Activated T-helper 2 cell treated with anti-CD3 and anti-CD28 coated beads, Interferon-gamma antibody, Interleukin-2, Interleukin-4, amounts not matched to agents 10 μg/mL and 5 μg/mL and 100 μg/mL, durations not matched to agents 14 hours and 24 hours and 36 hours (primary cell): Measurements from ENCODE around the gene TCF3. TPM values are rescaled to one million over a fixed set of nuclear protein-coding genes. Genes with fewer than 3 reads are reported as not detected.

Experiments used
- DNase-seq: peaks from one replicate; pipeline ENCODE4 v3.0.0; 2021; ENCODE audit warnings: low spot score
- H3K27ac Mint-ChIP-seq: one replicate; pipeline ENCODE4 v1.8.0; 2021; ENCODE audit warnings: mixed read lengths
- H3K27me3 Mint-ChIP-seq: one replicate; pipeline ENCODE4 v1.8.0; 2021; ENCODE audit warnings: low read depth, mixed read lengths
- H3K36me3 Mint-ChIP-seq: one replicate; pipeline ENCODE4 v1.8.0; 2021; ENCODE audit warnings: low read depth, mixed read lengths
- H3K4me1 Mint-ChIP-seq: one replicate; pipeline ENCODE4 v1.8.0; 2021; ENCODE audit warnings: low read depth, mixed read lengths
- H3K4me3 Mint-ChIP-seq: one replicate; pipeline ENCODE4 v1.8.0; 2021; ENCODE audit warnings: low read depth, mild to moderate bottlenecking, moderate library complexity, mixed read lengths
- H3K9me3 Mint-ChIP-seq: one replicate; pipeline ENCODE4 v1.8.0; 2021; ENCODE audit warnings: mixed read lengths
- intact Hi-C: fragments of 100-400 bp; cut with micrococcal nuclease; formaldehyde crosslinking; loops from one replicate; pipeline ENCODE4 v1.15.1; 2023
- total RNA-seq: library from RNA; stranded (reverse); gene quantifications from 2 replicates; pipeline ENCODE4 v1.2.3, GENCODE V29; 2022

The TCF3 gene
- total RNA-seq, 1 donor from 2014 or later = 153 TPM

DNA sequence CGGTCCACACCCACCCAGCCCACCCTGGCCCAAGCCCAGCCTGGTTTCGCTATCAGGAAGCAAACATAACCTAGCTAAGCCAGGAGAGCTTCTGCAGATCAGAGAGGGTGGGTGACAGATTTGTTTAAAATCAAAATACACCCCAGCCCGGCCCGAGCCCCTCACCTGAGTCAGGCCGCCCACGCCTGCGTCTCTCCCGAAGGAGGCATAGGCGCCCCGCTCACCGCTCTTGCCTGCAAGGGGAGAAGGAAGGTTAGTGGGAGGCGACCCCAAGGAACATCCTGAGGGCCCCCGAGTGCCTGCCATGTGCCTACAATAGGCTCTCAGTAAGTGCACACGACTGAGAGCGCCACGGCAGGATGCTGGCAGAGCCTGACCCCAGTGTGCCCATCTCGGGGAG lies 25.2 kb downstream of the TCF3 start:
- Mint-ChIP-seq H3K27ac (no peak overlapping the region), H3K27me3 (no peaks in the 10 kb centered on the region), H3K36me3 (peaks cover 20% of the 10 kb centered on the region), H3K4me3 (no peak overlapping the region), H3K9me3 (no peaks in the 10 kb centered on the region), H3K4me1 (no peaks in the 10 kb centered on the region)
- DNase-seq = no peak
- intact Hi-C loops = no loop called here

DNA sequence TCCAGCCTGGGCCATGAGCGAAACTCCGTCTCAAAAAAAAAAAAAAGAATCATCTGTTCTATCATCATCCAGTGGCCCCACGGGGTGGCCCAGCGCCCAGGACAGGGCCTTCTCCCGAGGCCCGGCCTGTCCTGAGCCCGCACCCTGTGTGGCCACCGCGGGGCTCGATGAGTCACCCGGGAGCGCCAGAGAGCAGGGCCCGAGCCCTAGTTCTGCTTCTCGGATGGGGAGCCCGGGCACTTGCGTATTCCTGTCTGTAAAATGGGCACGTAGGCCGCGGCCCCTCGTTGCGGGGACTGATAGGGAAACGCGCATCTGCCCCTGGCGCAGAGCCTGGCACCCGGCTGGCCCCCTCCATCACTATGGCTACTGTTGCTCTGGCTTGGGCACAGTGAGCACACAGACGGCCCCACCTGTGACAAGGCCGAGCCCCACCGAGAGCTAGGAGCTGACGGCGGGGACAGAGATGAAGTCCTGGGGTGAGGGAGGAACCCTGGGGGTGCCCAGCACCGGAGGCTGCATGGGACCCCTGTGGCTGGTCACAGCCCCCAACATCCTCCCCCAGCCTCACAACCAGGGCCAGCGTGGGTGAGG lies 25.9 kb downstream of the TCF3 start:
- intact Hi-C loops = no loop called here
- H3K27ac Mint-ChIP-seq = no peak overlapping the region
- no peaks in the 10 kb centered on the region for H3K9me3 Mint-ChIP-seq
- H3K4me1 Mint-ChIP-seq = no peaks in the 10 kb centered on the region
- DNase-seq = no peak
- H3K36me3 Mint-ChIP-seq = peaks cover 20% of the 10 kb centered on the region
- H3K4me3 Mint-ChIP-seq = no peak overlapping the region
- no peaks in the 10 kb centered on the region for H3K27me3 Mint-ChIP-seq

DNA sequence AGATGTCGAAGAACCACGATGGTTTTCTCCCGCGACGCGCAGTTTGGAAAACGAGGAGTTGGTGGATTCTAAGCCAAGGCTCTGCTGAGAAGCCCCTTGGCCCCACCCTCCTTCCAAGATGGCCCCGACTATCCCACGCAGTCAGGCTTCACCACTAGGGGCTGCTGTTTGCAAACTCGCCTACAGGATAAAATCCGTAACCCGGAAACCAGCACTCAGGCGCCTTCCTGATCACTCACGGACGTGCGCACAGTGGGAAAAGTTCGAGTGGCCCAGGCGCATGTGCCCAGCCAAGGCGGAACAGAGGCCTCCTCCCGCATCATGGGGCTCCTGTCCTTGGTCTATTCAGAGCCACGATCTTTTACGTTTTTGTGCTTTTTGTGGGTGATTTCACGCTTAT lies 28.0 kb downstream of the TCF3 start:
- Mint-ChIP-seq H3K4me1 (no peaks in the 10 kb centered on the region), H3K36me3 (peaks cover 22% of the 10 kb centered on the region), H3K9me3 (no peaks in the 10 kb centered on the region), H3K4me3 (no peak overlapping the region), H3K27ac (no peak overlapping the region), H3K27me3 (no peaks in the 10 kb centered on the region)
- DNase-seq = peak; percentile 28
- intact Hi-C loops = no loop called here

DNA sequence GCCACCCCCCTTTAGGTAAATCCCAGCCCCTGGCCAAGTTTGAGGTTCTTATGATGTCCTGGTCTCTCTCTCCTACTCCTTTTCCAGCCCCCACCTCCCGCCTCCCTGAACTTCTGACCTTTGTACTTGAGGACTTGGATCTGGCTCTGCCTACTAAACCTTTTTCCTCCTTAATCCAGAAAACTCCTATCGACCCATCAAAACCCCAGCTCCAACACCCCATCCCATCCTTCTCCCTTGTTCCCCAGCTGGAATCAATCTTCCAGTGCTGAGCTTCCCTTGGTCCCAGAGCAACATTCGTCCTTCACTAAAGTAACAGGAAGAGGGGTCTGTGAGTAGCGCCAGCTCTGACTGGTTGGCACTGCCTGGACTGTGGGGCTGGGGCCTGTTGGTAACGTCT lies 29.9 kb downstream of the TCF3 start:
- Mint-ChIP-seq H3K27ac (no peak overlapping the region), H3K36me3 (peaks cover 32% of the 10 kb centered on the region), H3K27me3 (no peaks in the 10 kb centered on the region), H3K9me3 (no peaks in the 10 kb centered on the region), H3K4me3 (no peak overlapping the region), H3K4me1 (no peaks in the 10 kb centered on the region)
- DNase-seq = no peak
- intact Hi-C loops = no loop called here

DNA sequence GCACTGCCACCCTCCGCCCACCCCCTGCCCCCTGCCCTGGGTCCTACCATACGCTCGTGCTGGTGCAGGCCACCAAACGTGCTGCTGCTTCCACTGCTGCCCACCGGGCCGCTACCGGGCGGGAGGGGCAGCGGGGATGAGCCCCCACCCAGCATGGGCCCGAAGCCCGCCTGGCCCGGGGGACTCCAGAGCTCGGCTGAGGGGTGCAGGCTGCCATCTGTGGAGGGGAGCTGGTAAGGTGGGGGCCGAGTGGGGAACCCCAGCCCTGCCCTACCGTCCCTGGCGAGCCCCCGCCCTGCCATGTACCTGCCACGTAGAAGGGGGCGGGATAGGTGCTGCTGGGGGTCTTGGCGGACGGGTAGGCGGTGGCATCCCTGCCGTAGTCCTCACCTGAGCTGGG lies 30.4 kb downstream of the TCF3 start:
- intact Hi-C loops = no loop called here
- Mint-ChIP-seq H3K27ac (no peak overlapping the region), H3K27me3 (no peaks in the 10 kb centered on the region), H3K9me3 (no peaks in the 10 kb centered on the region), H3K4me1 (peaks cover 2% of the 10 kb centered on the region), H3K36me3 (peaks cover 33% of the 10 kb centered on the region), H3K4me3 (no peak overlapping the region)
- DNase-seq = no peak

DNA sequence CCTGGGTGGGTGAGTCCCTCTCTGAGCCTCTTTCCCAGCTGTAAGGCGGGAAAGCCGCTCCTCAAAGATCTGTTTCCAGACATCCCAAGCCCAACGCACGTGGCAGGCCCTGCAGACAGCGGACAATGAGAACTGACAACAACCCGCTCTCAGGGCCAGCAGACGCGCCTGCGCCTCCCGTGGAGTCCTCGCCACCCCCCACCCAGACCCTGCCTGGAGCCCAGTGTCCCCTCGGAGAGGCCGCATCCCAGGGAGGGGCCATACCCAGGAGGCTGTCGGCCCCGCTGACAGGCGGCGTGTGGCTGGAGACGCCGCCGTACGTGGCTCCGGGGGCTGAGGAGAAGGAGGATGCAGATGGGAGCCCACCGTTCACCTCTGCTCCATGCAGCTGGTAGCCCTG lies 30.8 kb downstream of the TCF3 start:
- Mint-ChIP-seq H3K4me3 (no peak overlapping the region), H3K36me3 (peaks cover 38% of the 10 kb centered on the region), H3K9me3 (no peaks in the 10 kb centered on the region), H3K4me1 (peaks cover 6% of the 10 kb centered on the region), H3K27me3 (no peaks in the 10 kb centered on the region), H3K27ac (no peak overlapping the region)
- DNase-seq = no peak
- intact Hi-C loops = no loop called here

DNA sequence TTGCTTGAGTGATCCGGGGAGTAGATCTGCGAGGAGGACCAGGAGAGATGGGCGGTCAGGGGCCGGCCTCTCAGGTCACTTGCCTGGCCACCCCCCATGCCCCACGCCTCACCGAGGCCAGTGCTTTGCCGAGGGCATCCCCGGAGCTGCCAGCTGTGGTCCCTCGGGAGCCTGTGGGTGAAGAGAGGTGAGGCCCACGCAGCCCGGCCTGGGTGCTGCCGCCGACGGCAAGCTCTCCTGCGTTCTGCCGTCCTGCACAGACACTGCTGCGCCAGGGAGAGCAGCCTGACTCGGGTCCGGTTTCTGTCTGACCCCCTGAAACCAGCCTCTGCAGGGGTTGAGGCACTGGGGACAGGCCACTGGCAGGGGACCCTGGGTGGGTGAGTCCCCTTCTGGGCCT lies 31.4 kb downstream of the TCF3 start:
- H3K27ac Mint-ChIP-seq = no peak overlapping the region
- H3K27me3 Mint-ChIP-seq = no peaks in the 10 kb centered on the region
- no peak for DNase-seq
- no peaks in the 10 kb centered on the region for H3K9me3 Mint-ChIP-seq
- peaks cover 40% of the 10 kb centered on the region for H3K36me3 Mint-ChIP-seq
- intact Hi-C loops = no loop called here
- peaks cover 7% of the 10 kb centered on the region for H3K4me1 Mint-ChIP-seq
- H3K4me3 Mint-ChIP-seq = no peak overlapping the region

DNA sequence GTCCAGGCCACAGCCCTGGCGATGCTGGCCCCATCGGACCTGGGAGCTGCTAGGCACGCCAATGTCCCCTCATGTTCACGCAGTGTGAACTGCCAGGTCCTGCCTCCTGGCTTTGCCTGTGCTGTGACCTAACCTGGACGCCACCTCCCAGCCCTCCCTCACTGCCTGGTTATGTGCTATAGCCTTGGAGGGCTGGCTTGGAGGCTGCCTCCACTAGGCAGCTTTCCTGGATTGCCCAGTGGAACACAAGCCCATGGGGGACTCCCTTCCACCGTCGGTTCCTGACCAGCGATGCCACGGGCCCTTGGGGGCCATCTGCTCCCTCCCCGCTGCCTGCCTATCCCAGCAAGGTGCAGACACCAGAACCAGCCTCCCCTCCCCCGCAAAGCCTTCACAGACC lies 31.9 kb downstream of the TCF3 start:
- no peaks in the 10 kb centered on the region for H3K9me3 Mint-ChIP-seq
- peaks cover 7% of the 10 kb centered on the region for H3K4me1 Mint-ChIP-seq
- H3K4me3 Mint-ChIP-seq = no peak overlapping the region
- no peak overlapping the region for H3K27ac Mint-ChIP-seq
- H3K27me3 Mint-ChIP-seq = no peaks in the 10 kb centered on the region
- intact Hi-C loops = no loop called here
- H3K36me3 Mint-ChIP-seq = peaks cover 42% of the 10 kb centered on the region
- no peak for DNase-seq

DNA sequence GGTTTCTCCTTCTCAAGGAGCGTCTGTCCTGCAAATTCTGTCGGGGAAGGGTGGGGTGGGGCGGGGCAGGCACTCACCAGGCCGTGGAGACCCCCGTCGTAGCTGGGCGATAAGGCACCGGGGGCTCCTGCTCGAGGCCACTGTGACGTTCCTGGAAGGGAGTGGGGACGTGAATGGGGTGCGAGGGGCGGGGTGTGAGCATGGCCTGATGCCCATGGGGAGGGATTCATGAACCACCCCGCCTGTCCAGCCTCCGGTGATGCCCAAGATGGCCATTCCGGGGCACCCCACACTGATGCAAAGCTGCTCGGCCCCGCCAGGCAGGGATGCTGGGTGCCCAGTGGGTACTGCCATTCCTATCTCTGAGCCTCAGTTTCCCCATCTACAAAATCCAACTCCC lies 32.7 kb downstream of the TCF3 start:
- intact Hi-C loops = no loop called here
- Mint-ChIP-seq H3K4me3 (no peak overlapping the region), H3K4me1 (peaks cover 7% of the 10 kb centered on the region), H3K36me3 (peaks cover 46% of the 10 kb centered on the region), H3K27ac (no peak overlapping the region), H3K27me3 (no peaks in the 10 kb centered on the region), H3K9me3 (no peaks in the 10 kb centered on the region)
- DNase-seq = no peak

DNA sequence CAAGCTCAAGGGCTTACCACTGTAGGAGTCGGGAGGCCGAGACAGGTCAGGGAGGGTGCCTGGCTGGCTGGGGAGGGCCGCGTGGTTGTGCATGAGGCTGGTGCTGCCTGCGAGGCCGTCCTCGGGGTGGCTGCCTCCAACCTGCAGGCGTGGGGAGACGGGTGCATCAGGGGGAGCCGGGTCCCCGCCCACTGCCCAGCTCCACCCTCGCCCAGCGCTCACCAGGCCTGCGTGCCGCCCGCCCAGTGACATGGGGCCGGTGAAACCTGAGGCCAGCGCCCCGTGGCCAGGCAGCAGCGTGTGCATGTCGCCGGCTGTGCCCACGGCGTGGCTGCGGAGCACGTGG lies 33.3 kb downstream of the TCF3 start:
- H3K9me3 Mint-ChIP-seq = no peaks in the 10 kb centered on the region
- H3K4me3 Mint-ChIP-seq = no peak overlapping the region
- no peaks in the 10 kb centered on the region for H3K27me3 Mint-ChIP-seq
- H3K4me1 Mint-ChIP-seq = peaks cover 7% of the 10 kb centered on the region
- peaks cover 47% of the 10 kb centered on the region for H3K36me3 Mint-ChIP-seq
- H3K27ac Mint-ChIP-seq = no peak overlapping the region
- intact Hi-C loops = no loop called here
- DNase-seq = no peak

DNA sequence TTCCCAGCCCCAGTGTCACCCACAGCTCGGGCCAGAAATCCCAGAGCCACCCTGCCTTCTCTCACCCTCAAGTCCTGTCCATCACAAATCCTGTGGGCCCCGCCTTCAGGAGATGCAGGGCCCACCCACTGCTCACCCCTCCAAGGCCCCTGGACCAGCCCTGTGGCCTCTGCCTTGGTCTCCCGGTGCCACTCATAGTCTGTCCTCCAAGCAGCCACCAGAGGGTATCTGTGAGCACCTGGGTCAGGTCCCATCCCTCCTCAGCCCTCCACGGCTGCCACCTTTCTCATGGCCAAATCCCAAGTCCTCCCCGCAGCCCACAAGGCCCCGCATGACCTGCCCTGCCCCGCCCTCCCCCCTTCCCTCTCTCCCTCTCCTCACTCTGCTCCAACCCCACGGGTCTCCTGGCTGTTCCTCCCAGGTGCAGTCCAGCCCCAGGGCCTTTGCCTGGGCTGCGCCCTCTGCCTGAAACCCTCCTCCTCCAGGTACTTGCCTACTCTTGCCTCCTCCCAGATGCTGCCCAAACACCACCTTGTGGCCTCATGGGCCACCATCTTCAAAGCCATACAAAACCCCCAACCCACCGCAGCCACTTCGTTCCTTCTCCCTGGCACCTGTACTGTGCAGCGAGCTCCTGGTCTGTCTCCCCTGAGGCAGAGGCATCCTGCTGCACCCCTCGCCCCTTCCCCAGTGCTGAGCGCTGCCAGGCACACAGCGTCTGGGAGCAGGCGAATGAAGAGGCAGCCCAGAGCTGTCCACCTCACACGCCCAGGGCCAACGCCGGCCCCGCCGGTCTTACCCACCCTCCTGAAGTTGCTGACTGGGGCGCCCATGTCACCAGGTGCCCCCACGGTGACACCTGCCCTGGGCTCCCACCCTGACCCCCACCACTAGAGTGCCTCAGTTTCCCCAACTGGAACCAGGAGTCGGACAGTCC lies 34.0 kb downstream of the TCF3 start:
- H3K4me1 Mint-ChIP-seq = peaks cover 7% of the 10 kb centered on the region
- H3K36me3 Mint-ChIP-seq = peaks cover 52% of the 10 kb centered on the region
- peak overlapping the region; percentile 17 for H3K27ac Mint-ChIP-seq
- no peak overlapping the region for H3K4me3 Mint-ChIP-seq
- intact Hi-C loops = no loop called here
- no peaks in the 10 kb centered on the region for H3K27me3 Mint-ChIP-seq
- no peaks in the 10 kb centered on the region for H3K9me3 Mint-ChIP-seq
- DNase-seq = no peak

DNA sequence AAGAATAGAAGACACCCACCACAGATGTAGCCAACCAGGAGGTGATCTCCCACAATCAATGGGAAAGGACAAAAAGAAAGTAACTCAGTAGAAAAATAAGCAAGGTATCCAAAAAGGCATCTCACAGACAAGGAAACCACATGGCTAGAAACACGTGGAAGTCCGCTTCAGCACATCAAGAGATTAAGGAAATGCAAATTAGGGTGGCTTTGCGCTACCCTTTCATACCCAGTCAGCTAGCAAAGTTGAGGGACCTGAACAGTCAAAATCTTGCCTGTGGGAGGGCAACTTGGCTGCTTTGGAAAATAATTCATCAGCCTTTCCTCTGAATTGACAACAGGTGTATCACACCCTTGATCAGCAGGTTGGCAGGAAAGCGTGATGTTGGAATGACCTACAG lies 35.5 kb downstream of the TCF3 start:
- no peaks in the 10 kb centered on the region for H3K9me3 Mint-ChIP-seq
- no peaks in the 10 kb centered on the region for H3K27me3 Mint-ChIP-seq
- no peak for DNase-seq
- intact Hi-C loops = no loop called here
- H3K27ac Mint-ChIP-seq = peak overlapping the region; percentile 70
- H3K36me3 Mint-ChIP-seq = peaks cover 55% of the 10 kb centered on the region
- H3K4me1 Mint-ChIP-seq = peaks cover 7% of the 10 kb centered on the region
- no peak overlapping the region for H3K4me3 Mint-ChIP-seq

DNA sequence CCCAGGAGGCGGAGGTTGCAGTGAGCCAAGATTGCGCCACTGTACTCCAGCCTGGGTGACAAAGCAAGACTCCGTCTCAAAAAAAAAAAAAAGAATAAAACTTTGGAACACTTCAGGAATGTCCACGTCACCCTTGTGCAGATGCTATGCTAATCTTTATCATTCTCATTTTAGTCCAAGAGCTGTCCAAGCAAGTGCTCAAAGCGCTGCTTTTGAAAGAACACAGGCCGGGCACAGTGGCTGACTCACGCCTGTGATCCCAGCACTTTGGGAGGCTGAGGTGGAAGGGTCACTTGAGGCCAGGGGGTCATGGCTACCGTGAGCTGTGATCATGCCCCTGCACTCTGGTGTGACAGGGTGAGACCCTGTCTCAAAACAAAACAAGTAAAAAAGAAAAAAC lies 36.0 kb downstream of the TCF3 start:
- Mint-ChIP-seq H3K36me3 (peaks cover 57% of the 10 kb centered on the region), H3K4me1 (peaks cover 7% of the 10 kb centered on the region), H3K27me3 (no peaks in the 10 kb centered on the region), H3K9me3 (no peaks in the 10 kb centered on the region), H3K4me3 (no peak overlapping the region), H3K27ac (no peak overlapping the region)
- intact Hi-C loops = no loop called here
- no peak for DNase-seq
